Common myeloid progenitor, CD34-positive (primary cell): ENCODE data around the gene SMIM14.

Source experiments
- CTCF ChIA-PET: fragments of 350-600 bp; sonication (Branson Sonifier 250); formaldehyde crosslinking; loops from one replicate; lab custom pipeline; 2021; ENCODE audit warnings: antibody characterized with exemption; lab: Charles Lee
- POLR2A ChIA-PET: fragments of 350-600 bp; sonication (Branson Sonifier 250); formaldehyde crosslinking; loops from one replicate; lab custom pipeline; 2021; ENCODE audit warnings: antibody characterized with exemption; lab: Charles Lee
- DNase-seq, 3 donors: peaks; one replicate each; pipeline versions ENCODE4 v3.0.0 to v3.0.0-alpha.2; 2013
- H3K27ac ChIP-seq, 2 experiments: 1 replicate in 1 of 2; 2 replicates in 1 of 2; pipeline ENCODE4 v1.7.0; 2013; ENCODE audit warnings: inconsistent platforms in 2 of 2, low read length in 2 of 2, mild to moderate bottlenecking in 2 of 2, low read depth in 1 of 2, moderate library complexity in 1 of 2; ENCODE audit not compliant: severe bottlenecking in 2 of 2, insufficient read depth in 1 of 2, poor library complexity in 1 of 2
- H3K27me3 ChIP-seq, 5 experiments: replicated peaks in 2 of 5; 1 replicate in 3 of 5; 2 replicates in 2 of 5; pipeline versions ENCODE4 v1.6.1 to v1.7.0; 2013; ENCODE audit warnings: low read length in 4 of 5, mild to moderate bottlenecking in 2 of 5, moderate library complexity in 2 of 5, inconsistent platforms in 1 of 5; ENCODE audit not compliant: insufficient read depth in 5 of 5, control insufficient read depth in 4 of 5
- H3K36me3 ChIP-seq, 4 experiments: 1 replicate in 2 of 4; 2 replicates in 2 of 4; pipeline versions ENCODE4 v1.6.1 to v1.7.0; 2013; ENCODE audit warnings: low read length in 3 of 4, control low read depth in 1 of 4, mild to moderate bottlenecking in 1 of 4; ENCODE audit not compliant: control insufficient read depth in 4 of 4, insufficient read depth in 4 of 4
- H3K4me1 ChIP-seq, 4 experiments: 1 replicate in 3 of 4; 2 replicates in 1 of 4; pipeline versions ENCODE4 v1.6.1 to v1.7.1; 2013; ENCODE audit warnings: low read length in 3 of 4, mild to moderate bottlenecking in 3 of 4, control low read depth in 1 of 4, inconsistent platforms in 1 of 4, moderate library complexity in 1 of 4; ENCODE audit not compliant: control insufficient read depth in 4 of 4, insufficient read depth in 4 of 4; ENCODE audit errors: control extremely low read depth in 1 of 4
- H3K4me3 ChIP-seq, 7 experiments: 1 replicate in 4 of 7; 2 replicates in 3 of 7; pipeline versions ENCODE4 v1.5.1 to v1.7.0; 2013; ENCODE audit warnings: mild to moderate bottlenecking in 7 of 7, low read length in 6 of 7, moderate library complexity in 6 of 7, inconsistent platforms in 2 of 7, low read depth in 2 of 7, control low read depth in 1 of 7; ENCODE audit not compliant: insufficient read depth in 4 of 7, control insufficient read depth in 1 of 7; ENCODE audit errors: extremely low read depth in 1 of 7
- H3K9me3 ChIP-seq, 5 experiments: 1 replicate in 4 of 5; 2 replicates in 1 of 5; pipeline versions ENCODE4 v1.6.1 to v1.7.1; 2013; ENCODE audit warnings: low read length in 4 of 5, mild to moderate bottlenecking in 2 of 5, inconsistent platforms in 1 of 5, low read depth in 1 of 5, moderate library complexity in 1 of 5; ENCODE audit not compliant: control insufficient read depth in 4 of 5, insufficient read depth in 2 of 5; ENCODE audit errors: control extremely low read depth in 1 of 5
- WGBS: methylation state at CpG from one replicate; pipeline ENCODE4 v1.1.5; 2013; ENCODE audit not compliant: insufficient coverage; 5-methylcytosine and 5-hydroxymethylcytosine counted together

Gene SMIM14

GRCh38 chr4:39668887-39669286, 30.2 kb upstream of the SMIM14 start:
- no peaks in the 10 kb centered on the region for H3K36me3 ChIP-seq
- no peak overlapping the region for H3K27ac ChIP-seq
- H3K4me1 ChIP-seq, result no peaks in the 10 kb centered on the region
- ChIA-PET POLR2A (interaction anchor here (0.6 kb wide), 1 partner anchor 13 kb away, joined by 4 read pairs; no protein-coding TSS in a partner anchor), CTCF (interaction anchor here (1.0 kb wide), 1 partner anchor 181 kb away, joined by 4 read pairs; no protein-coding TSS in a partner anchor)
- no peaks in the 10 kb centered on the region for H3K27me3 ChIP-seq
- no peak overlapping the region for H3K4me3 ChIP-seq
- peak in 2 of 3 donors; percentile 9 to 33 for DNase-seq
- WGBS, result 50% methylated on average over 1 of the region's 2 CpGs
- H3K9me3 ChIP-seq, result no peaks in the 10 kb centered on the region

- H3K9me3 ChIP-seq, result no peaks in the 10 kb centered on the region
- H3K27me3 ChIP-seq, result no peaks in the 10 kb centered on the region
- H3K27ac ChIP-seq, result no peak overlapping the region
- H3K4me3 ChIP-seq, result no peak overlapping the region
- POLR2A ChIA-PET, result no interaction called here
- no peaks in the 10 kb centered on the region for H3K36me3 ChIP-seq
- CTCF ChIA-PET, result no interaction called here
- no peak for DNase-seq
- no peaks in the 10 kb centered on the region for H3K4me1 ChIP-seq
- no CpG with 5 or more reads among the region's 1 CpG for WGBS
Measured at GRCh38 chr4:39667706-39668105, 29.0 kb upstream of the SMIM14 start.

GRCh38 chr4:39664828-39665731, 26.4 kb upstream of the SMIM14 start:
- no peak overlapping the region for H3K4me3 ChIP-seq
- H3K27ac ChIP-seq, result no peak overlapping the region
- WGBS, result 96% methylated on average over 2 of the region's 3 CpGs
- H3K4me1 ChIP-seq, result no peaks in the 10 kb centered on the region
- no peaks in the 10 kb centered on the region for H3K9me3 ChIP-seq
- ChIA-PET POLR2A (no interaction called here), CTCF (interaction anchor here (1.4 to 1.5 kb wide), 2 partner anchors 10 to 16 kb away, joined by 3 to 4 read pairs; no protein-coding TSS in a partner anchor)
- no peaks in the 10 kb centered on the region for H3K27me3 ChIP-seq
- DNase-seq, result no peak
- H3K36me3 ChIP-seq, result no peaks in the 10 kb centered on the region

DNA sequence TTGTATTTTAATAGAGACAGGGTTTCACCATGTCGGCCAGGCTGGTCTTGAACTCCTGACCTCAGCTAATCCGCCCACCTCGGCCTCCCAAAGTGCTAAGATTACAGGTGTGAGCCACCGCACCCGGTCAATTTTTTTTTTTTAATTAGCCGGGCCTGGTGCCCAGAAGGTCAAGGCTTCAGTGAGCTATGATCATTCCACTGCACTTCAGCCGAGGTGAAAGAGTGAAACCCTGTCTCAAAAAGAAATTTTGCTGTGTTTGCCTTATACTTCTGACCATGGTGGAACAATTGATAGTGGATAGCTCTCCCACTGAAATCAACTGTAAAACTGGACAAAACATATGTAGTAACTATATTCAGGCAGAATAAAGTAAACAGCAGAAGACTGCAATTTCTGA, 24.0 kb upstream of the SMIM14 start:
- 94% methylated on average over 6 of the region's 7 CpGs for WGBS
- Histone ChIP-seq H3K4me3 (no peak overlapping the region), H3K27ac (no peak overlapping the region), H3K27me3 (no peaks in the 10 kb centered on the region), H3K4me1 (no peaks in the 10 kb centered on the region), H3K9me3 (no peaks in the 10 kb centered on the region), H3K36me3 (no peaks in the 10 kb centered on the region)
- DNase-seq, result no peak
- ChIA-PET POLR2A (no interaction called here), CTCF (interaction anchor here (0.6 to 1.5 kb wide), 2 partner anchors 23 to 191 kb away, joined by 3 read pairs; no protein-coding TSS in a partner anchor)

DNA sequence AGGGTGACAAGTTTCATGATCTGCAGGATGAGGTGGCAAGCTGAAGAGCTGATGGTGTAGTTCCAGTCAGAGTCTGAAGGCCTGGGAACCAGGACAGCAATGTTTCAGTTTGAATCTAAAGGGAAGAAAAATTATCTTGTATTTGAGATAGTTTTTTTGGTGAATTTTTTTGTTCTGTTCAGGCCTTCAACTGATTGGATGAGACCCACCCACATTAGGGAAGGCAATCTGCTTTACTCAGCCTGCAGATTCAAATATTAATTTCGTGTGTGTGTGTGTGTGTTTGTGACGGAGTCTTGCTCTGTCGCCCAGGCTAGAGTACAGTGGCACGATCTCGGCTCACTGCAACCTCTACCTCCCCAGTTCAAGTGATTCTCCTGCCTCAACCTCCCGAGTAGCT, 22.1 kb upstream of the SMIM14 start:
- no peaks in the 10 kb centered on the region for H3K27me3 ChIP-seq
- ChIA-PET POLR2A (no interaction called here), CTCF (no interaction called here)
- 100% methylated on average over 6 of the region's 6 CpGs for WGBS
- H3K9me3 ChIP-seq, result no peaks in the 10 kb centered on the region
- no peaks in the 10 kb centered on the region for H3K36me3 ChIP-seq
- DNase-seq, result no peak
- no peak overlapping the region for H3K4me3 ChIP-seq
- no peak overlapping the region for H3K27ac ChIP-seq
- H3K4me1 ChIP-seq, result no peaks in the 10 kb centered on the region

GRCh38 chr4:39660045-39660444, 21.4 kb upstream of the SMIM14 start:
- Histone ChIP-seq H3K27me3 (no peaks in the 10 kb centered on the region), H3K36me3 (no peaks in the 10 kb centered on the region), H3K4me1 (no peaks in the 10 kb centered on the region), H3K27ac (no peak overlapping the region), H3K9me3 (no peaks in the 10 kb centered on the region), H3K4me3 (no peak overlapping the region)
- DNase-seq, result no peak
- ChIA-PET CTCF (interaction anchor here (0.6 to 1.7 kb wide), 2 partner anchors 21 to 426 kb away, joined by 3 to 5 read pairs; partner anchors contain the start of gene SMIM14), POLR2A (no interaction called here)
- WGBS, result 100% methylated on average over 1 of the region's 6 CpGs

GRCh38 chr4:39658756-39659155, 20.1 kb upstream of the SMIM14 start:
- H3K9me3 ChIP-seq, result no peaks in the 10 kb centered on the region
- WGBS, result no CpG with 5 or more reads among the region's 3 CpGs
- no peak overlapping the region for H3K4me3 ChIP-seq
- ChIA-PET POLR2A (interaction anchor here (0.5 to 0.6 kb wide), 2 partner anchors 11 to 379 kb away, joined by 3 read pairs; no protein-coding TSS in a partner anchor), CTCF (interaction anchor here (0.6 to 1.7 kb wide), 4 partner anchors 12 to 337 kb away, joined by 3 to 5 read pairs (median 4); partner anchors contain the start of gene SMIM14)
- H3K27me3 ChIP-seq, result no peaks in the 10 kb centered on the region
- H3K4me1 ChIP-seq, result no peaks in the 10 kb centered on the region
- peak in 1 of 3 donors; percentile 10 for DNase-seq
- H3K36me3 ChIP-seq, result no peaks in the 10 kb centered on the region
- no peak overlapping the region for H3K27ac ChIP-seq
